ENCODE results near the gene FLOT1.
"Not testable (repeated sequence)": the region's sequence is repeated elsewhere in the genome, so short reads cannot be mapped to it uniquely, and the experiment has no call there.

The FLOT1 gene

GRCh38 chr6:30767944-30768301, 25.4 kb upstream of the FLOT1 start:
- no peak for DNase-seq (ENCODE audit: low read depth)
- H3K4me3 ChIP-seq (ENCODE audit: low read length): no peak overlapping the region
- TF ChIP-seq, protein P1, sequence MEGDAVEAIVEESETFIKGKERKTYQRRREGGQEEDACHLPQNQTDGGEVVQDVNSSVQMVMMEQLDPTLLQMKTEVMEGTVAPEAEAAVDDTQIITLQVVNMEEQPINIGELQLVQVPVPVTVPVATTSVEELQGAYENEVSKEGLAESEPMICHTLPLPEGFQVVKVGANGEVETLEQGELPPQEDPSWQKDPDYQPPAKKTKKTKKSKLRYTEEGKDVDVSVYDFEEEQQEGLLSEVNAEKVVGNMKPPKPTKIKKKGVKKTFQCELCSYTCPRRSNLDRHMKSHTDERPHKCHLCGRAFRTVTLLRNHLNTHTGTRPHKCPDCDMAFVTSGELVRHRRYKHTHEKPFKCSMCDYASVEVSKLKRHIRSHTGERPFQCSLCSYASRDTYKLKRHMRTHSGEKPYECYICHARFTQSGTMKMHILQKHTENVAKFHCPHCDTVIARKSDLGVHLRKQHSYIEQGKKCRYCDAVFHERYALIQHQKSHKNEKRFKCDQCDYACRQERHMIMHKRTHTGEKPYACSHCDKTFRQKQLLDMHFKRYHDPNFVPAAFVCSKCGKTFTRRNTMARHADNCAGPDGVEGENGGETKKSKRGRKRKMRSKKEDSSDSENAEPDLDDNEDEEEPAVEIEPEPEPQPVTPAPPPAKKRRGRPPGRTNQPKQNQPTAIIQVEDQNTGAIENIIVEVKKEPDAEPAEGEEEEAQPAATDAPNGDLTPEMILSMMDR (IDR thresholded peaks at IDR 0.05; ENCODE audit: insufficient read depth, low read depth, low read length, missing control alignments): no peak

DNA sequence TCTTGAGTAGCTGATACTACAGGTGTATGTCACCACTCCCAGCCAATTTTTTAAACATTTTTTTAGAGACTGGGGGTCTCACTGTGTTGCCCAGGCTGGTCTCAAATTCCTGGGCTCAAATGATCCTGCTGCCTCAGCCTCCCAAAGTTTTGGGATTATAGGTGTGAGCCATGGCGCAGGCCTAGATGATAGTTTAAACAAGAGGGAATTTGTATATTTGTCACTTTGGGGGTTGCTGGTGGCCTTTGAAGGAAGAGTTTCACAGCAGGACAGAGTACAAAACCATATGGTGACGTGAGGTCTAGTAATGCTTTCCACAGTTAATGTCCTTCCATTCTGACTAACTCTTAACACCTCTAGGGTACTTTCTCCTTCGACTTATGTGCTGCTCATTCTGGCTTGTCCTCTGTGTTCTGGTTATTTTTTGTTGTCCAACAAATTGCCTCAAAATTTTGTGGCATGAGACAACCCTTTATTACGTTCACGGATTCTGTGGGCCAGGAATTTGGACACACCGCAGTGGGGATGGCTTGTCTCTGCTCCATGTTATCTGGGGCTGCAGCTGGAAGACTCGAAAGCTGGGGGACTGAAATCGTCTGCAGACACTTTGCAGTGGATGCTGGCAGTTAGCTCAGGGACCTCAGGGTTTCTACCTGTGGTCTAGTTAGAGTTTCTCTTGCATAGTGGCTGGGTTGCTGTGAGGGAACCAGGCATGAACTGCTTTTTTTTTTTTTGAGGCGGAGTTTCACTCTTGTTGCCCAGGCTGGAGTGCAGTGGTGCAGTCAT, 24.9 kb upstream of the FLOT1 start:
- TF ChIP-seq, protein P1 (IDR thresholded peaks at IDR 0.05; ENCODE audit: insufficient read depth, low read depth, low read length, missing control alignments): no peak
- no peak overlapping the region for H3K4me3 ChIP-seq (ENCODE audit: low read length)
- no peak for DNase-seq (ENCODE audit: low read depth)

- H3K4me3 ChIP-seq (ENCODE audit: low read length): no peak overlapping the region
- DNase-seq (ENCODE audit: low read depth): no peak
- TF ChIP-seq, protein P1 (IDR thresholded peaks at IDR 0.05; ENCODE audit: insufficient read depth, low read depth, low read length, missing control alignments): no peak
Measured at GRCh38 chr6:30766461-30767157, 24.1 kb upstream of the FLOT1 start.

DNA sequence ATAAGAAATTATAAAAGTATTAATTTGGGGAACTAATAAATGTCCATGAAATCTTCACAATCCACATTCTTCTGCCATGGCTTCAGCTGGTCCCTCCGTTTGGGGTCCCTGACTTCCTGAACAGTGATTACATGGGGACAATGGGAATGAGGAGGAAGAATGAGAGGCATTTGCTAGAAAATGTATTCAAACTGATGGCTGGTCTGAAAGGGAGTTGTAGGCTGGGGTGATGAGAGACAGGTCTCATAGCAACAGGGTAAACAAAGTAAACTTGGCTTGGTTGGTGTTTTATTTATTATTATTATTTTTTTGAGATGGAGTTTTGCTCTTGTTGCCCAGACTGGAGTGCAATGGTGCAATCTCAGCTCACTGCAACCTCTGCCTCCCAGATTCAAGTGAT, 23.0 kb upstream of the FLOT1 start:
- not testable (repeated sequence) for DNase-seq (ENCODE audit: low read depth); H3K4me3 ChIP-seq (ENCODE audit: low read length)

DNA sequence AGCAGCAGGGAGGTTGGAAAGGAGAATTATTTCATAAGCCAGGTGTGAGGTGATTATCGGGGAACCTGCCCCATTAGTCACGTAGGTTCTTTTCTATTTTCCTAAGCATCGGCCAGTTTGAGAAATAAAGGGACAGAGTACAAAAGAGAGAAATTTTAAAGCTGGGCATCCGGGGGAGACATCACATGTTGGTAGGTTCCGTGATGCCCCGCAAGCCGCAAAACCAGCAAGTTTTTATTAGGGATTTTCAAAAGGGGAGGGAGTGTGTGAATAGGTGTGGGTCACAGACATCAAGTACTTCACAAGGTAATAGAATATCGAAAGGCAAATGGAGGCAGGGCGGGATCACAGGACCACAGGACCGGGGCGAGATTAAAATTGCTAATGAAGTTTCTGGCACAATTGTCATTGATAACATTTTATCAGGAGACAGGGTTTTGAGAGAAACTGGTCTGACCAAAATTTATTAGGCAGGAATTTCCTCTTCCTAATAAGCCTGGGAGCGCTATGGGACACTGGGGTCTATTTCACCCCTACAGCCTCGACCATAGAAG, 22.1 kb upstream of the FLOT1 start:
- peak; percentile 73 for DNase-seq (ENCODE audit: low read depth)
- H3K4me3 ChIP-seq (ENCODE audit: low read length): not testable (repeated sequence)

DNA sequence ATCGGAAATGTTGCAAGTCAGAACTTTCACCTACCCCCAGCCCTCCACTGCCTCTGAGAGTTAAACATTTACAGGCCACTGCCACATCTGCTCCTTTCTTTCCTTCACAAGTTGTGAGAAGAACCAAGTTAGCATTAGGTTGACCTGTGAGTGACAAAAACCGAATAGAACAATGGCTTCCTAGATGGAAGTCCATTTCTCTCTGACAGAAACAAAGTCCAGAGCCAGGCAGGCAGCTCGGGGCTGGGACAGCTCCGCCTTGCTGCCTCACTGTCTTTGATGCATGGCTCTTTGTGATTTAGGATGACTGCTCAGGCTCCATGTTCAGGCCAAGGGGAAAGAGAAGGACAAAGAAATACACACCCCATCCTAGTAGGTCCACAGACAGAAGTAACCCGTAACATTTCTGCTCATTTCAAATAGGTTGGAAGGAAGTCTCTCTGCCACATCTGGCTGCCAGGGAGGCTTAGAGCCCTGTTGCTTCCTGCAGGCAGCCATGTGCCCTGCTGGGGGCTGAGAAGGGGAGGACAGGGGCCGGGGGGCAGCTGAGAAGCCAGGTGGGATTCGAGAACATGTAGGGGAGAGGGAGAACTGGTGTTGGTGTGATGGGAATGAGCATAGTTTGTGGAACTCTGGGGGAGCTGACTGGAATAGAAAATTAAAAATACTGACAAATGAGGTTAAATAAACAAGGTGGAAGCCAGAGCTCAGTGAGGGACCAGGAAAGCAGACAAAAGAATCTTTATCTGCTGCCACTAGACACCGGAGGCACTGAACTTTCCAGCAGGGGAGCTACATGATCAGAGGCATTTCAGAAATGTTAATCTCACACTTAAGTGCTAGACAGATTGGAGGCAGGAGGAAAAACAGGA, 21.4 kb upstream of the FLOT1 start:
- H3K4me3 ChIP-seq (ENCODE audit: low read length): no peak overlapping the region
- TF ChIP-seq, protein P1 (IDR thresholded peaks at IDR 0.05; ENCODE audit: insufficient read depth, low read depth, low read length, missing control alignments): peak; percentile 33
- DNase-seq (ENCODE audit: low read depth): peak; percentile 24

DNA sequence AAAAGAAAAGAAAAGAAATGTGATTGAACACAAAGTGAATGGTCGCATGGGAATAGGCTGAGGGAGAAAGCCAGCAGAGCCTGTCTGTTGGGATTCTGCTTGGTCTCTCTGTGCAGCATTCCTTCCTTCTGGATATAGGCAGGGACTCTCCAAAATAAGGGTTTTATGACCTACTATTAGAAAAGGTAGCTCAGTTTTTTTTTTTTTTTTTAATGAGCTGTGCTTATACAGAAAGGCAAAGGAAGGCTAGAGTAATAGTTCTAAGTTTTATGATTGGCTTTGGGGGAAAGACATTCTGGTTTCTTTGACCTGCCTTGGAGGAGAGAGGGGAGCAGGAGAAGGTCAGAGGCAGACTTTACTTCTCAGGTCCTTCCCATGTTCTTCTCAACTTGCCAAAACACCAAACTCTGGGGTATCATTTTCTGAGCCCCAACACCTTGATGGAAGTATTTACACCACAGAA, 20.7 kb upstream of the FLOT1 start:
- H3K4me3 ChIP-seq (ENCODE audit: low read length): no peak overlapping the region
- DNase-seq (ENCODE audit: low read depth): no peak
- TF ChIP-seq, protein P1 (IDR thresholded peaks at IDR 0.05; ENCODE audit: insufficient read depth, low read depth, low read length, missing control alignments): no peak
